Thyroid gland (tissue), 4 donors: ENCODE results near the gene PDZD2.

ENCODE experiments used
- POLR2A ChIP-seq, 2 donors: fragments of 450-650 bp; IDR thresholded peaks; one replicate each; pipeline ENCODE4 v1.6.1; 2017; ENCODE audit warnings: antibody characterized with exemption in 2 of 2, mild to moderate bottlenecking in 2 of 2, moderate library complexity in 1 of 2
- TF ChIP-seq, protein P1 (sequence below), 6 experiments: fragments of 200-600 bp in 3 of 6; fragments of 450-650 bp in 3 of 6; sonication (generic) in 3 of 6; IDR thresholded peaks; one replicate each; pipeline ENCODE4 v1.5.1; 2016 to 2019; ENCODE audit warnings: antibody characterized with exemption in 6 of 6, mild to moderate bottlenecking in 2 of 6, inconsistent platforms in 1 of 6, moderate library complexity in 1 of 6

DNA sequence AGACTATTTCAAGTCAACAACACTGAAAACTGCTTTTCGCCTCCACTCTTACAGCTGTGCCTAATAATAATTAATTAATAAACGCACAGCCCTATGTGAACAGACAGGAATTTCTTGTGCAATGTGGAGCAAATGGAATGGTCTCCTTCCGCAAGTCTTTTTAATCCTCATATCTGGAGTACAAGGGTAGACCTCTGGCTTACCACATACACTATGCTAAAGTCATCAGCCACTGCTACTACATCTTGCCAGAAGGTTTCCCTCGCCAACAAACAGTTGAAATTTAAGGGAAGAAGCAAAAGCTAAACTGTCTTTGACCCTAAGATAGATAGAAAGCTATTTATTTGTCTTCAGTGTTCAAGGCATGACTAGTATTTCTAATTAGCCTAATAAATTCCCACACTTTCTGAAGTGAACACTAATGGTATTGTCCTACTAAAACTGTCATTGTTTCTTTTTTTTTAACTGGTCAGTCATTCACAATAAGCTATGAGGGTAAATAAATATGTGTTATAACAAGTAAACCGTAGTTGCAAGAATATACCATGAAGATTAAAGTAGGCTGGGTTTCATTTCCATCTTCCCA lies 471.3 kb downstream of the PDZD2 start:
- TF ChIP-seq, protein P1, sequence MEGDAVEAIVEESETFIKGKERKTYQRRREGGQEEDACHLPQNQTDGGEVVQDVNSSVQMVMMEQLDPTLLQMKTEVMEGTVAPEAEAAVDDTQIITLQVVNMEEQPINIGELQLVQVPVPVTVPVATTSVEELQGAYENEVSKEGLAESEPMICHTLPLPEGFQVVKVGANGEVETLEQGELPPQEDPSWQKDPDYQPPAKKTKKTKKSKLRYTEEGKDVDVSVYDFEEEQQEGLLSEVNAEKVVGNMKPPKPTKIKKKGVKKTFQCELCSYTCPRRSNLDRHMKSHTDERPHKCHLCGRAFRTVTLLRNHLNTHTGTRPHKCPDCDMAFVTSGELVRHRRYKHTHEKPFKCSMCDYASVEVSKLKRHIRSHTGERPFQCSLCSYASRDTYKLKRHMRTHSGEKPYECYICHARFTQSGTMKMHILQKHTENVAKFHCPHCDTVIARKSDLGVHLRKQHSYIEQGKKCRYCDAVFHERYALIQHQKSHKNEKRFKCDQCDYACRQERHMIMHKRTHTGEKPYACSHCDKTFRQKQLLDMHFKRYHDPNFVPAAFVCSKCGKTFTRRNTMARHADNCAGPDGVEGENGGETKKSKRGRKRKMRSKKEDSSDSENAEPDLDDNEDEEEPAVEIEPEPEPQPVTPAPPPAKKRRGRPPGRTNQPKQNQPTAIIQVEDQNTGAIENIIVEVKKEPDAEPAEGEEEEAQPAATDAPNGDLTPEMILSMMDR (IDR thresholded peaks at IDR 0.05): no peak
- TF ChIP-seq POLR2A (IDR thresholded peaks at IDR 0.05): no peak
